Prostate gland (tissue), 2 donors: ENCODE data around the gene PAPPA2. TPM values are rescaled to one million over a fixed set of nuclear protein-coding genes. Genes with fewer than 3 reads are reported as not detected.

Experiments
- DNase-seq: peaks from one replicate; pipeline ENCODE4 v3.0.0-alpha.2; 2019; ENCODE audit warnings: low spot score
- H3K27ac ChIP-seq, 2 donors: fragments of 200-600 bp; sonication (generic); 2 replicates each; pipeline ENCODE4 v1.5.1; 2017 to 2019
- H3K27me3 ChIP-seq: fragments of 200-600 bp; sonication (generic); replicated peaks from 2 replicates; pipeline ENCODE4 v1.5.1; 2019; ENCODE audit not compliant: insufficient read depth
- H3K36me3 ChIP-seq, 2 donors: fragments of 200-600 bp; sonication (generic); 1 replicate in 1 of 2; 2 replicates in 1 of 2; pipeline versions ENCODE4 v1.5.1 to v1.8.1; 2017 to 2019
- H3K4me1 ChIP-seq: fragments of 200-600 bp; sonication (generic); replicated peaks from 2 replicates; pipeline ENCODE4 v1.5.1; 2019
- H3K4me3 ChIP-seq, 2 donors: fragments of 200-600 bp; sonication (generic); 2 replicates each; pipeline ENCODE4 v1.5.1; 2017 to 2019
- H3K9me3 ChIP-seq: fragments of 200-600 bp; sonication (generic); 2 replicates; pipeline ENCODE4 v1.5.1; 2017
- POLR2A ChIP-seq: fragments of 450-650 bp; IDR thresholded peaks from one replicate; pipeline ENCODE4 v1.6.1; 2016; ENCODE audit warnings: antibody characterized with exemption, mild to moderate bottlenecking
- POLR2AphosphoS5 ChIP-seq: sonication (generic); formaldehyde crosslinking; IDR thresholded peaks from one replicate; pipeline ENCODE4 v1.6.1; 2017; ENCODE audit warnings: antibody characterized with exemption
- WGBS: methylation state at CpG from one replicate; pipeline ENCODE4 v1.1.5; 2018; 5-methylcytosine and 5-hydroxymethylcytosine counted together
- intact Hi-C: fragments of 100-400 bp; cut with DNase I; formaldehyde crosslinking; loops from one replicate; pipeline ENCODE4 v1.14.2; 2022
- total RNA-seq, 2 donors: library from RNA; depleted of rRNA; stranded (reverse); fragments of >200 nt; gene quantifications; one replicate each; pipeline ENCODE4 v1.1.0, GENCODE V29; 2016
- TF ChIP-seq, protein P1 (sequence below), 4 experiments: fragments of 200-600 bp in 2 of 4; fragments of 450-650 bp in 2 of 4; sonication (generic) in 2 of 4; IDR thresholded peaks; 1 replicate in 3 of 4; 2 replicates in 1 of 4; pipeline ENCODE4 v1.5.1; 2016 to 2019; ENCODE audit warnings: antibody characterized with exemption in 4 of 4, mild to moderate bottlenecking in 2 of 4, moderate library complexity in 2 of 4

PAPPA2 gene
- total RNA-seq, 2 donors from 2014 or later: 0.36 to 1.9 TPM

DNA sequence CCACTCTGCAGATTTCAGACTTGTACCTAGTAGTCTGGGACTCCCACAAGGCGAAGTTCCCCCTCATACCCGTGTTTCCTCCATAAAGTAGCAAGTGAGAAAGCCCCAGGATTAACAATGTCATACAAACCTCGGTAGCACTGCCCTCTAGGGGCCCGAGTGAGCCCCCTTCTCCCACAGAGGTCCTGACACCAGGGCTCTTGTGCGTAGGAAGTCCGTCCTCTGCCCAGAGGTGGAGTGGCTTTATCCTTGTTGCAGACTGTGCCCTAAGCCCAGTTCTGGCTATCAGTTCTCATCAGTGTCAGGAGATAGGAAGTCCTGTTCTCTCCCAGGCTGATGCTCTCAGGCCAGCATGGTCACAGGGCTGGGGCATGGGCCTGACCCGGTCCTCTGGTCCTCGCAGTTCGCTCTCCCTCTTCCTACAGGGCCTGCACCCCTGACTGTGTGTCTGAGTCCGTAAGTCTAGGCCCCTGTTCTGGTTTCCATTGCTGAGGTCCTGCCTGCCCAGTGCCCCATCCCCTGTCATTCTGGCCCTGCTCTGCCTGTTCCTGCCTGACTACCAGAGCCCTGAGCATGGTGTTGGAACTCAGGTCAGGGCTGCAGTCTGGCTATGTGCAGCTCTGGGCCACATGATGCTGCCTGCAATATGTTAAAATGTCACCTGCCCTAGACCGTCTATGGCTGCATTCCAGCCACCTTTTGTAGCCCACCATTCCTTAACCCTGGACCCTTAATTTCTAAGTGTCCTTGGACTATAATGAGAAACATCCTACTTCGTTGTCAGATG is 416.0 kb downstream of the PAPPA2 start:
- Histone ChIP-seq H3K27me3 (no peaks in the 10 kb centered on the region), H3K9me3 (no peaks in the 10 kb centered on the region), H3K4me3 (no peak overlapping the region), H3K27ac (no peak overlapping the region), H3K4me1 (no peaks in the 10 kb centered on the region), H3K36me3 (no peaks in the 10 kb centered on the region)
- intact Hi-C loops: no loop called here
- no peak for DNase-seq
- TF ChIP-seq, protein P1, sequence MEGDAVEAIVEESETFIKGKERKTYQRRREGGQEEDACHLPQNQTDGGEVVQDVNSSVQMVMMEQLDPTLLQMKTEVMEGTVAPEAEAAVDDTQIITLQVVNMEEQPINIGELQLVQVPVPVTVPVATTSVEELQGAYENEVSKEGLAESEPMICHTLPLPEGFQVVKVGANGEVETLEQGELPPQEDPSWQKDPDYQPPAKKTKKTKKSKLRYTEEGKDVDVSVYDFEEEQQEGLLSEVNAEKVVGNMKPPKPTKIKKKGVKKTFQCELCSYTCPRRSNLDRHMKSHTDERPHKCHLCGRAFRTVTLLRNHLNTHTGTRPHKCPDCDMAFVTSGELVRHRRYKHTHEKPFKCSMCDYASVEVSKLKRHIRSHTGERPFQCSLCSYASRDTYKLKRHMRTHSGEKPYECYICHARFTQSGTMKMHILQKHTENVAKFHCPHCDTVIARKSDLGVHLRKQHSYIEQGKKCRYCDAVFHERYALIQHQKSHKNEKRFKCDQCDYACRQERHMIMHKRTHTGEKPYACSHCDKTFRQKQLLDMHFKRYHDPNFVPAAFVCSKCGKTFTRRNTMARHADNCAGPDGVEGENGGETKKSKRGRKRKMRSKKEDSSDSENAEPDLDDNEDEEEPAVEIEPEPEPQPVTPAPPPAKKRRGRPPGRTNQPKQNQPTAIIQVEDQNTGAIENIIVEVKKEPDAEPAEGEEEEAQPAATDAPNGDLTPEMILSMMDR (IDR thresholded peaks at IDR 0.05): no peak
- TF ChIP-seq POLR2AphosphoS5 (no peak), POLR2A (no peak)
- 83% methylated on average over 12 of the region's 12 CpGs for WGBS

DNA sequence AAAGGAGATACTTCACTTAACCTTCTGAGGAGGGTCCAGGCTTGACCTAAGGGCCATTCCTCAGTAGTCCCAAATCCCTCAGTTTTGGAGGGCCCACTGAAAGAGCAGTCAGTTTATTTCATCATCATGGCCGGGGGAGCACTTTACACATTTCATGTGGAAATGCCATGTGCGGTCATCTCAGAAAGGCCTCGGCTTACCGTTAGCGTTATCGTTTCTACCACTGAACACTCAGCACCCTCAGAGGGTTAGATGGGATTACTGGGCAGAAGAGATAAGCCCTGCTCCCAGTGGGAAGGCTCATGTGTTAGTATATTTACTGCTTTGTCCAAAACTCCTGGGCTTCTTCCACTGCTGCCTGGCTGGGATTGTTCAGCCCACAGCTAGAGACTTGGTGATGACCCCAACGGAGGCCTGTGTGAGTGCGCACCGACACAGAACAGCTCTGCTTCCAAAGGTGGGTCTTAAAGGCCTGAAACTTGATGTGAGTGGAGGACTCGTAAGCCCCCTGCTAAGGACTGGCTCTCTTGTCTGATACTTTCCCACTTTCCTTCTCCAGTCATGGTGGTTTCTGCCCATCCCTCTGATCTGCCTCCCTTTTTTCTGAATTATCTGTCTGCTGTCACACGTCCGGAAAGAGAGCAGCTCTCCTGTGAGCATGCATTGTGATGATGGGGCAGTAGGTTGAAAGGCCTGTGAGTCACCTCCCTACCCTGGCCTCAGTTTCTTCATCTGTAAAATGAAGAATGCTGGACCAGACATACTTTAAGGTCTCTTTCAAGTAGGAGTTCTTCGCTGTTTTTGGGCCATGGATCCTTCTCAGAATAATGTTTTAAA is 417.0 kb downstream of the PAPPA2 start:
- no peaks in the 10 kb centered on the region for H3K4me1 ChIP-seq
- 92% methylated on average over 13 of the region's 13 CpGs for WGBS
- H3K27ac ChIP-seq: no peak overlapping the region
- H3K27me3 ChIP-seq: no peaks in the 10 kb centered on the region
- H3K36me3 ChIP-seq: no peaks in the 10 kb centered on the region
- TF ChIP-seq, protein P1 (IDR thresholded peaks at IDR 0.05): no peak
- no peak for TF ChIP-seq POLR2A
- TF ChIP-seq POLR2AphosphoS5: no peak
- intact Hi-C loops: loop anchor here (5.0 kb wide), 1 partner anchor 323 kb away; no protein-coding TSS in a partner anchor
- H3K9me3 ChIP-seq: no peaks in the 10 kb centered on the region
- no peak for DNase-seq
- H3K4me3 ChIP-seq: no peak overlapping the region

DNA sequence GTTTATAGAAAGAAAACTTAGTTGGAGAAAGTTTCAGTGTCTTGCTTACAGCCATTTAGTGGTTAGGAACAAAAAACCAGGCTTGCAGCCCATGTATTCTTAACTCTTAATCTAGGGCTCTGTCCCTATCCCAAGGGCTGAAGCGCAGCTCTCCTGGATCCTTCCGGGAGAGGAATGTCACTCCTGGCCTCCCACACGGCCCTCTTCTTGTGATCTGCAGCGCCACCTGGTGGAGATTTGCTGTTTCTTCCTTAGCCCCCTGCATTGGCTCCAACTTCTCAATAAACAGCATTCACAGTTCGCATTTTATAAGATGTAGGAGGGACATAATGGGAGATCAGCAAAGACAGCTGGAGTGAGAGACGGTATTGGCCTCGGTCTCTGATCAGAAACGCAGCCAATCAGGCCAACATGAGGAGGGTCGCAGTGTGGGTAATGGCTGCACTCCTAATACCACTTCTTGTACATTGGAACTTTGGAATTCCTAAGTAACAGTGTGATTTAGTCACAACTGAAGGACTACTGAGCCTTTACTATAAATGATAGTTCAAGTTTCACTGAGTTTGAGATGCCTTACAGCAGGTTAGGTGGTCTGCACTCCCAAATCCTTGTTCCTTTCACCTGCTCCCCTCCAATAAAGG is 418.1 kb downstream of the PAPPA2 start:
- Histone ChIP-seq H3K9me3 (no peaks in the 10 kb centered on the region), H3K4me3 (no peak overlapping the region), H3K27ac (no peak overlapping the region), H3K27me3 (no peaks in the 10 kb centered on the region), H3K4me1 (no peaks in the 10 kb centered on the region), H3K36me3 (no peaks in the 10 kb centered on the region)
- intact Hi-C loops: loop anchor here (5.0 kb wide), 1 partner anchor 324 kb away; no protein-coding TSS in a partner anchor
- TF ChIP-seq, protein P1 (IDR thresholded peaks at IDR 0.05): peak; percentile 54 to 86 (median 70)
- no peak for TF ChIP-seq POLR2AphosphoS5
- 12% methylated on average over 9 of the region's 9 CpGs for WGBS
- peak; percentile 55 for DNase-seq

DNA sequence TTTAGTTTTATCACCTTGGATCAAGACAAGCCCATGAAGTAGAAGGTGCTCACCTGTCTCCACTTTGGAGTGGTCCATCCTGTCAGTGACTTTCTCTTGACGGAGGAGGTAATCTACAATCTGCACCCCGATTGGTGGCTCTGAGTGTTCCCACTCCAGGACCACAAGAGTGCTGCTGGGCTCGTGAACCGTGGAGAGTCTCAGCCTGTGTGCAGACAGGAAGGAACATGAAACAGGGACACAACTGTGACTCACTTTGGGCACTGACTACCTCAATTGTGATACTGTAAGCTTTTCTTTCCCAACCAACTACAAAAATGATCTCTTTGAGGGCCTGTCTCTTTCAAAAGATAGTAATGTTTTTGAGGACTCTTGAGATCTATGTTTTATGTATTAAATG is 421.3 kb downstream of the PAPPA2 start:
- 70% methylated on average over 4 of the region's 4 CpGs for WGBS
- no peaks in the 10 kb centered on the region for H3K27me3 ChIP-seq

More for the DNA sequence above, 421.3 kb downstream of the PAPPA2 start:
- intact Hi-C loops: loop anchor here (5.0 kb wide), 1 partner anchor 327 kb away; no protein-coding TSS in a partner anchor
- TF ChIP-seq, protein P1 (IDR thresholded peaks at IDR 0.05): no peak
- TF ChIP-seq POLR2A (no peak), POLR2AphosphoS5 (no peak)
- Histone ChIP-seq H3K27ac (no peak overlapping the region), H3K4me1 (no peaks in the 10 kb centered on the region), H3K9me3 (no peaks in the 10 kb centered on the region), H3K36me3 (no peaks in the 10 kb centered on the region), H3K4me3 (no peak overlapping the region)
- no peak for DNase-seq
